HCT116 (cell line): ENCODE measurements around the gene TRMT13. TPM values are rescaled to one million over a fixed set of nuclear protein-coding genes. Genes with fewer than 3 reads are reported as not detected.

Experiments
- ATAC-seq: fragments of 200-7000 bp; cut with Tn5 transposase; 2 replicates; pipeline ENCODE4 v1.9.1; 2020; ENCODE audit warnings: mild to moderate bottlenecking, moderate library complexity
- BruUV-seq: library from RNA; stranded (reverse); fragments of 400-500 nt; replicated peaks from 2 replicates; lab custom pipeline; 2021; lab: Mats Ljungman, UMichigan
- CTCF ChIA-PET: fragments of 300-600 bp; sonication (Branson Sonifier 250); formaldehyde crosslinking; loops from one replicate; lab custom pipeline; 2021; ENCODE audit warnings: antibody characterized with exemption; lab: Charles Lee
- POLR2A ChIA-PET: fragments of 300-600, 350-600 bp; sonication (Branson Sonifier 250); formaldehyde crosslinking; loops from one replicate; lab custom pipeline; 2021; ENCODE audit warnings: antibody characterized with exemption; lab: Charles Lee
- RAD21 ChIA-PET, 2 experiments: fragments of 300-600 bp; sonication (Branson Sonifier 250); formaldehyde crosslinking; loops; one replicate each; lab custom pipeline; 2023; ENCODE audit warnings: low total read pairs in 2 of 2; ENCODE audit not compliant: uncharacterized antibody in 2 of 2, unreplicated experiment in 2 of 2, low non-redundant PET in 1 of 2; lab: Charles Lee
- DNase-seq: peaks from one replicate; pipeline ENCODE4 v3.0.0-alpha.2; 2010; ENCODE audit warnings: low read depth, low spot score
- H2AFZ ChIP-seq: fragments of 200-600 bp; shearing (Covaris generic), sonication (generic); 2 replicates; pipeline ENCODE4 v1.6.1; 2017; ENCODE audit warnings: low read depth, mixed run types, mixed read lengths, antibody characterized with exemption, low read length; ENCODE audit not compliant: poor library complexity, severe bottlenecking
- H3K27ac ChIP-seq: 2 replicates; pipeline ENCODE4 v1.5.1; 2012; ENCODE audit warnings: low read depth, low read length
- H3K27me3 ChIP-seq: fragments of 200-600 bp; sonication (generic); 2 replicates; pipeline ENCODE4 v1.6.1; 2016; ENCODE audit warnings: mixed run types, low read length, mixed read lengths; ENCODE audit not compliant: insufficient read depth
- H3K36me3 ChIP-seq, 2 experiments: fragments of 200-500 bp in 1 of 2; fragments of 200-600 bp in 1 of 2; sonication (Bioruptor generic) in 1 of 2; sonication (generic) in 1 of 2; 2 replicates each; pipeline versions ENCODE4 v1.5.1 to v1.6.1; 2014 to 2016; ENCODE audit warnings: low read length in 2 of 2, inconsistent platforms in 1 of 2, mixed read lengths in 1 of 2, mixed run types in 1 of 2; ENCODE audit not compliant: insufficient read depth in 2 of 2, control insufficient read depth in 1 of 2
- H3K4me1 ChIP-seq, 2 experiments: fragments of 200-600 bp in 1 of 2; sonication (generic) in 1 of 2; 2 replicates each; pipeline versions ENCODE4 v1.5.1 to v1.6.1; 2012 to 2017; ENCODE audit warnings: low read length in 2 of 2, inconsistent platforms in 1 of 2, mild to moderate bottlenecking in 1 of 2, mixed read lengths in 1 of 2, mixed run types in 1 of 2, moderate library complexity in 1 of 2; ENCODE audit not compliant: insufficient read depth in 2 of 2, control insufficient read depth in 1 of 2
- H3K4me2 ChIP-seq: fragments of 200-600 bp; sonication (generic); 2 replicates; pipeline ENCODE4 v1.6.1; 2017; ENCODE audit warnings: mixed run types, low read length, mixed read lengths
- H3K4me3 ChIP-seq, 2 experiments: fragments of 200-600 bp in 1 of 2; sonication (generic) in 1 of 2; replicated peaks in 1 of 2; 2 replicates each; pipeline ENCODE4 v1.5.1; 2011 to 2016; ENCODE audit warnings: low read length in 2 of 2, control low read depth in 1 of 2, low read depth in 1 of 2, mild to moderate bottlenecking in 1 of 2, mixed read lengths in 1 of 2, mixed run types in 1 of 2
- H3K79me2 ChIP-seq: fragments of 200-600 bp; sonication (generic); 2 replicates; pipeline ENCODE4 v1.6.1; 2017; ENCODE audit warnings: mild to moderate bottlenecking, mixed run types, low read length, moderate library complexity, mixed read lengths; ENCODE audit not compliant: insufficient read depth
- H3K9ac ChIP-seq: fragments of 200-600 bp; sonication (generic); 2 replicates; pipeline ENCODE4 v1.6.1; 2016; ENCODE audit warnings: low read length, mixed read lengths
- H3K9me2 ChIP-seq: fragments of 200-600 bp; sonication (generic), shearing (Covaris generic); 2 replicates; pipeline ENCODE4 v1.6.1; 2017; ENCODE audit warnings: mixed run types, mild to moderate bottlenecking, moderate library complexity; ENCODE audit not compliant: insufficient read depth
- H3K9me3 ChIP-seq, 2 experiments: fragments of 200-500 bp in 1 of 2; fragments of 200-600 bp in 1 of 2; sonication (Bioruptor generic) in 1 of 2; sonication (generic) in 1 of 2; 2 replicates each; pipeline ENCODE4 v1.6.1; 2014 to 2017; ENCODE audit warnings: low read length in 2 of 2, mixed read lengths in 2 of 2, inconsistent platforms in 1 of 2, low read depth in 1 of 2, mild to moderate bottlenecking in 1 of 2, mixed run types in 1 of 2, moderate library complexity in 1 of 2; ENCODE audit not compliant: control insufficient read depth in 1 of 2, insufficient read depth in 1 of 2
- H4K20me1 ChIP-seq: fragments of 200-600 bp; sonication (generic), shearing (Covaris generic); 2 replicates; pipeline ENCODE4 v1.6.1; 2017; ENCODE audit warnings: mixed run types, mild to moderate bottlenecking, moderate library complexity; ENCODE audit not compliant: insufficient read depth
- ATF3 ChIP-seq: IDR thresholded peaks from 2 replicates; pipeline ENCODE4 v1.6.1; 2012
- CBX3 ChIP-seq: IDR thresholded peaks from 2 replicates; pipeline ENCODE4 v1.6.1; 2012; ENCODE audit warnings: low read depth
- CEBPB ChIP-seq: IDR thresholded peaks from 2 replicates; pipeline ENCODE4 v1.6.1; 2012; ENCODE audit warnings: low read depth
- EZH2phosphoT487 ChIP-seq: fragments of 200-600 bp; IDR thresholded peaks from 2 replicates; pipeline ENCODE4 v1.6.1; 2018; ENCODE audit warnings: antibody characterized with exemption, borderline replicate concordance
- JUND ChIP-seq: IDR thresholded peaks from 2 replicates; pipeline ENCODE4 v1.6.1; 2012
- POLR2A ChIP-seq: IDR thresholded peaks from 2 replicates; pipeline ENCODE4 v1.7.0; 2011; ENCODE audit warnings: borderline replicate concordance; ENCODE audit not compliant: insufficient read depth, insufficient read length; ENCODE audit errors: extremely low read depth
- POLR2AphosphoS5 ChIP-seq: IDR thresholded peaks from 2 replicates; pipeline ENCODE4 v1.6.1; 2011; ENCODE audit warnings: mild to moderate bottlenecking, low read depth, low read length, moderate library complexity
- SP1 ChIP-seq: IDR thresholded peaks from 2 replicates; pipeline ENCODE4 v1.6.1; 2012; ENCODE audit warnings: low read depth
- SRF ChIP-seq: IDR thresholded peaks from 2 replicates; pipeline ENCODE4 v1.6.1; 2012; ENCODE audit warnings: low read depth
- ZFX ChIP-seq: fragments of 450-650 bp; IDR thresholded peaks from 2 replicates; pipeline ENCODE4 v1.6.1; 2017
- intact Hi-C: fragments of 100-400 bp; cut with micrococcal nuclease; formaldehyde crosslinking; loops from 2 replicates; pipeline ENCODE4 v1.10.0; 2022
- total RNA-seq: library from RNA; stranded (reverse); gene quantifications from one replicate; pipeline ENCODE4 v1.2.1, GENCODE V29; 2021; ENCODE audit not compliant: unreplicated experiment

TRMT13 gene
- total RNA-seq, 1 experiment from 2014 or later = 13.2 TPM

- Histone ChIP-seq H3K9ac (no peak overlapping the region), H3K4me2 (no peak overlapping the region), H3K79me2 (no peaks in the 10 kb centered on the region), H3K4me1 (no peaks in the 10 kb centered on the region), H4K20me1 (no peaks in the 10 kb centered on the region), H3K27me3 (no peaks in the 10 kb centered on the region), H3K4me3 (no peak overlapping the region), H3K9me2 (no peaks in the 10 kb centered on the region), H3K9me3 (no peaks in the 10 kb centered on the region), H3K27ac (no peak overlapping the region), H3K36me3 (peaks cover 19 to 43% of the 10 kb centered on the region in 2 experiments; a peak in 3 of 4 replicates), H2AFZ (no peak overlapping the region)
- intact Hi-C loops = no loop called here
- CTCF ChIA-PET = no interaction called here
- ATAC-seq = no peak
- POLR2A ChIA-PET = no interaction called here
- no TSS peak for BruUV-seq
- RAD21 ChIA-PET = no interaction called here
- TF ChIP-seq ATF3 (no peak), POLR2AphosphoS5 (no peak), SRF (no peak), EZH2phosphoT487 (no peak), POLR2A (no peak)
- DNase-seq = no peak
Observed at GRCh38 chr1:100100202-100100601, 32.8 kb upstream of the TRMT13 start.

- Histone ChIP-seq H3K79me2 (no peaks in the 10 kb centered on the region), H3K4me1 (no peaks in the 10 kb centered on the region), H3K9me2 (no peaks in the 10 kb centered on the region), H3K4me2 (no peak overlapping the region), H3K36me3 (peaks cover 23 to 43% of the 10 kb centered on the region in 2 experiments; a peak in 3 of 4 replicates), H3K4me3 (no peak overlapping the region), H4K20me1 (no peaks in the 10 kb centered on the region), H2AFZ (no peak overlapping the region), H3K27ac (no peak overlapping the region), H3K9ac (no peak overlapping the region), H3K9me3 (no peaks in the 10 kb centered on the region), H3K27me3 (no peaks in the 10 kb centered on the region)
- ChIA-PET RAD21 (no interaction called here), POLR2A (no interaction called here), CTCF (no interaction called here)
- no peak for TF ChIP-seq SP1
- no peak for TF ChIP-seq JUND
- TF ChIP-seq EZH2phosphoT487 = no peak
- no peak for TF ChIP-seq CEBPB
- TF ChIP-seq ZFX = no peak
- TF ChIP-seq SRF = no peak
- TF ChIP-seq CBX3 = no peak
- intact Hi-C loops = no loop called here
- no peak for ATAC-seq
- no peak for DNase-seq
- BruUV-seq = no TSS peak
Observed at GRCh38 chr1:100101564-100101963, 31.4 kb upstream of the TRMT13 start.
